ENCODE data around the gene ASCC3.

Gene ASCC3

GRCh38 chr6:100565439-100566104, 315.6 kb downstream of the ASCC3 start:
- no peak for DNase-seq

GRCh38 chr6:100559859-100560258, 321.3 kb downstream of the ASCC3 start:
- DNase-seq = no peak

GRCh38 chr6:100554228-100554627, 326.9 kb downstream of the ASCC3 start:
- no peak for DNase-seq

GRCh38 chr6:100553243-100553642, 327.9 kb downstream of the ASCC3 start:
- no peak for DNase-seq

GRCh38 chr6:100549406-100550167, 331.5 kb downstream of the ASCC3 start:
- no peak for DNase-seq

- DNase-seq = no peak
Observed at GRCh38 chr6:100538086-100538485, 343.0 kb downstream of the ASCC3 start.

- DNase-seq = no peak
Observed at GRCh38 chr6:100518588-100518987, 362.5 kb downstream of the ASCC3 start.

- DNase-seq = no peak
Observed at GRCh38 chr6:100517633-100518032, 363.5 kb downstream of the ASCC3 start.

GRCh38 chr6:100517106-100517505, 364.0 kb downstream of the ASCC3 start:
- DNase-seq = no peak

GRCh38 chr6:100514660-100515059, 366.5 kb downstream of the ASCC3 start:
- DNase-seq = no peak

- DNase-seq = no peak
Observed at GRCh38 chr6:100512203-100512862, 368.8 kb downstream of the ASCC3 start.

GRCh38 chr6:100509101-100509500, 372.0 kb downstream of the ASCC3 start:
- DNase-seq = no peak

- no peak for DNase-seq
Observed at GRCh38 chr6:100506651-100507050, 374.5 kb downstream of the ASCC3 start.

- no peak for DNase-seq
Observed at GRCh38 chr6:100504786-100505737, 376.1 kb downstream of the ASCC3 start.

- no peak for DNase-seq
Observed at GRCh38 chr6:100503043-100503705, 378.0 kb downstream of the ASCC3 start.

GRCh38 chr6:100493206-100493888, 387.8 kb downstream of the ASCC3 start:
- DNase-seq = no peak

GRCh38 chr6:100491952-100492670, 389.0 kb downstream of the ASCC3 start:
- no peak for DNase-seq

- DNase-seq = no peak
Observed at GRCh38 chr6:100490065-100490464, 391.1 kb downstream of the ASCC3 start.

- DNase-seq = no peak
Observed at GRCh38 chr6:100488244-100488643, 392.9 kb downstream of the ASCC3 start.

- no peak for DNase-seq
Observed at GRCh38 chr6:100487638-100488037, 393.5 kb downstream of the ASCC3 start.

- DNase-seq = no peak
Observed at GRCh38 chr6:100485268-100485667, 395.9 kb downstream of the ASCC3 start.
